ENCODE data around the gene CLPTM1. TPM values are rescaled to one million over a fixed set of nuclear protein-coding genes. Genes with fewer than 3 reads are reported as not detected.
"Not testable (repeated sequence)": the region's sequence is repeated elsewhere in the genome, so short reads cannot be mapped to it uniquely, and the experiment has no call there.

The CLPTM1 gene
- total RNA-seq, 4 donors from 2014 or later, result 41.7 to 76.3 (median 43.2) TPM

DNA sequence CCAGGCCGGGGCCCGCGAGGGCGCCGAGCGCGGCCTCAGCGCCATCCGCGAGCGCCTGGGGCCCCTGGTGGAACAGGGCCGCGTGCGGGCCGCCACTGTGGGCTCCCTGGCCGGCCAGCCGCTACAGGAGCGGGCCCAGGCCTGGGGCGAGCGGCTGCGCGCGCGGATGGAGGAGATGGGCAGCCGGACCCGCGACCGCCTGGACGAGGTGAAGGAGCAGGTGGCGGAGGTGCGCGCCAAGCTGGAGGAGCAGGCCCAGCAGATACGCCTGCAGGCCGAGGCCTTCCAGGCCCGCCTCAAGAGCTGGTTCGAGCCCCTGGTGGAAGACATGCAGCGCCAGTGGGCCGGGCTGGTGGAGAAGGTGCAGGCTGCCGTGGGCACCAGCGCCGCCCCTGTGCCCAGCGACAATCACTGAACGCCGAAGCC lies 46.3 kb upstream of the CLPTM1 start:
- no peak for TF ChIP-seq POLR2AphosphoS5 (IDR thresholded peaks at IDR 0.05)
- TF ChIP-seq EP300 (IDR thresholded peaks at IDR 0.05), result no peak
- TF ChIP-seq, protein P1, sequence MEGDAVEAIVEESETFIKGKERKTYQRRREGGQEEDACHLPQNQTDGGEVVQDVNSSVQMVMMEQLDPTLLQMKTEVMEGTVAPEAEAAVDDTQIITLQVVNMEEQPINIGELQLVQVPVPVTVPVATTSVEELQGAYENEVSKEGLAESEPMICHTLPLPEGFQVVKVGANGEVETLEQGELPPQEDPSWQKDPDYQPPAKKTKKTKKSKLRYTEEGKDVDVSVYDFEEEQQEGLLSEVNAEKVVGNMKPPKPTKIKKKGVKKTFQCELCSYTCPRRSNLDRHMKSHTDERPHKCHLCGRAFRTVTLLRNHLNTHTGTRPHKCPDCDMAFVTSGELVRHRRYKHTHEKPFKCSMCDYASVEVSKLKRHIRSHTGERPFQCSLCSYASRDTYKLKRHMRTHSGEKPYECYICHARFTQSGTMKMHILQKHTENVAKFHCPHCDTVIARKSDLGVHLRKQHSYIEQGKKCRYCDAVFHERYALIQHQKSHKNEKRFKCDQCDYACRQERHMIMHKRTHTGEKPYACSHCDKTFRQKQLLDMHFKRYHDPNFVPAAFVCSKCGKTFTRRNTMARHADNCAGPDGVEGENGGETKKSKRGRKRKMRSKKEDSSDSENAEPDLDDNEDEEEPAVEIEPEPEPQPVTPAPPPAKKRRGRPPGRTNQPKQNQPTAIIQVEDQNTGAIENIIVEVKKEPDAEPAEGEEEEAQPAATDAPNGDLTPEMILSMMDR (IDR thresholded peaks at IDR 0.05), result no peak
- no peak for TF ChIP-seq POLR2A (IDR thresholded peaks at IDR 0.05)
- Histone ChIP-seq H3K9me3 (no peaks in the 10 kb centered on the region), H3K4me1 (peaks cover 0 to 35% (median 4%) of the 10 kb centered on the region in 3 donors), H3K36me3 (no peaks in the 10 kb centered on the region), H3K27ac (no peak overlapping the region), H3K27me3 (peaks cover 80% of the 10 kb centered on the region), H3K4me3 (no peak overlapping the region)
- WGBS, 2 donors (ENCODE audit: low coverage in 1 of 2), result 87 to 100% methylated on average over 4 of the region's 44 CpGs
- no peak for ATAC-seq

DNA sequence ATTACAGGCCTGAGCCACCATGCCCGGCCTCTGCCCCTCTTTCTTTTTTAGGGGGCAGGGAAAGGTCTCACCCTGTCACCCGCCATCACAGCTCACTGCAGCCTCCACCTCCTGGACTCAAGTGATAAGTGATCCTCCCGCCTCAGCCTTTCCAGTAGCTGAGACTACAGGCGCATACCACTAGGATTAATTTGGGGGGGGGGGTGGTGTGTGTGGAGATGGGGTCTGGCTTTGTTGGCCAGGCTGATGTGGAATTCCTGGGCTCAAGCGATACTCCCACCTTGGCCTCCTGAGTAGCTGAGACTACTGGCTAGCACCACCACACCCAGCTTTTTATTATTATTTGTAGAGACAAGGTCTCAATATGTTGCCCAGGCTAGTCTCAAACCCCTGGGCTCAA lies 45.4 kb upstream of the CLPTM1 start:
- Histone ChIP-seq H3K4me1 (peaks cover 0 to 35% (median 4%) of the 10 kb centered on the region in 3 donors), H3K36me3 (no peaks in the 10 kb centered on the region), H3K4me3 (no peak overlapping the region), H3K9me3 (no peaks in the 10 kb centered on the region), H3K27me3 (peaks cover 77% of the 10 kb centered on the region), H3K27ac (no peak overlapping the region)
- no peak for ATAC-seq
- 90% methylated on average over 2 of the region's 5 CpGs; no CpG with 5 or more reads in 1 of the 2 donors for WGBS, 2 donors (ENCODE audit: low coverage in 1 of 2)
- TF ChIP-seq, protein P1 (IDR thresholded peaks at IDR 0.05), result no peak

DNA sequence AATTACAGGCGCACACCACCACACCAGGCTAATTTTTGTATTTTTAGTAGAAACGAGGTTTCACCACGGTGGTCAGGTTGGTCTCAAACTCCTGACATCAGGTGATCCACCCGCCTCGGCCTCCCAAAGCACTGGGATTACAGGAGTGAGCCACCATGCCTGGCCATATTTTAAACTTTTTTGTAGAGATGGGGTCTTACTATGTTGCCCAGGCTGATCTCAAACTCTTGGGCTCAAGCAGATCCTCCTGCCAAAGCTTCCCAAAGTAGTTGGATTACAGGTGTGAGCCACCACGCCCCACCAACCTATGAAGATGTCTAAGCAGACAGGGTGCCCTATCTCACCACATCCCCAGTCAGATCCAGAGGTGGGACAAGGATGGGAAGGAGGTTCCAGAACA lies 43.3 kb upstream of the CLPTM1 start:
- H3K4me3 ChIP-seq, H3K27ac ChIP-seq, ATAC-seq, H3K36me3 ChIP-seq, H3K9me3 ChIP-seq: not testable (repeated sequence)
- H3K4me1 ChIP-seq, result peaks cover 0 to 25% (median 0%) of the 10 kb centered on the region in 3 donors
- peaks cover 56% of the 10 kb centered on the region for H3K27me3 ChIP-seq
- WGBS, 2 donors (ENCODE audit: low coverage in 1 of 2), result 100% methylated on average over 2 of the region's 6 CpGs; no CpG with 5 or more reads in 1 of the 2 donors

DNA sequence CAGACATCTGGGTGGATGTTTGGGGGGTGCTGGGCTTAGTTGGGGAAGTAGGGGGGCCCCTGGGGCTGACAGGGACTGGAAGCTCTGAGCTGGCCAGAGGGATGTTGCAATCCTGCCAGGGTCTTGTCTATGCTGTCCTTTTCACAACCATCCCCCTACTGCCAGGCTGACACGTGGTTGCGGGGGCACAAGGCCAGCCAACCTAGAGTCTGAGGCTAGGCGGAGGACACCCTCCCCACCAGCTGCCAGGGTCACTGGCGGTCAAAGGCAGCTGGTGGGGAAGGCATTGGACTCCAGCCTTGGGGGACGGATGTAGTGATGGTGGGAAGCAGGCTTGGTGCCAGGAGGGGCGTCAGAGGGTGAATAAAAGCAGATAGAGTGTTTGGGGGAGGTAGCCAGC lies 42.3 kb upstream of the CLPTM1 start:
- Histone ChIP-seq H3K4me3 (no peak overlapping the region), H3K27ac (no peak overlapping the region), H3K9me3 (no peaks in the 10 kb centered on the region), H3K36me3 (no peaks in the 10 kb centered on the region), H3K27me3 (peaks cover 46% of the 10 kb centered on the region), H3K4me1 (peaks cover 0 to 25% (median 0%) of the 10 kb centered on the region in 3 donors)
- TF ChIP-seq EP300 (IDR thresholded peaks at IDR 0.05) (no peak), POLR2AphosphoS5 (IDR thresholded peaks at IDR 0.05) (no peak), POLR2A (IDR thresholded peaks at IDR 0.05) (no peak)
- TF ChIP-seq, protein P1 (IDR thresholded peaks at IDR 0.05), result no peak
- WGBS, 2 donors (ENCODE audit: low coverage in 1 of 2), result 55 to 60% methylated on average over 1 to 4 of the region's 6 CpGs
- peak; percentile 34 for ATAC-seq

DNA sequence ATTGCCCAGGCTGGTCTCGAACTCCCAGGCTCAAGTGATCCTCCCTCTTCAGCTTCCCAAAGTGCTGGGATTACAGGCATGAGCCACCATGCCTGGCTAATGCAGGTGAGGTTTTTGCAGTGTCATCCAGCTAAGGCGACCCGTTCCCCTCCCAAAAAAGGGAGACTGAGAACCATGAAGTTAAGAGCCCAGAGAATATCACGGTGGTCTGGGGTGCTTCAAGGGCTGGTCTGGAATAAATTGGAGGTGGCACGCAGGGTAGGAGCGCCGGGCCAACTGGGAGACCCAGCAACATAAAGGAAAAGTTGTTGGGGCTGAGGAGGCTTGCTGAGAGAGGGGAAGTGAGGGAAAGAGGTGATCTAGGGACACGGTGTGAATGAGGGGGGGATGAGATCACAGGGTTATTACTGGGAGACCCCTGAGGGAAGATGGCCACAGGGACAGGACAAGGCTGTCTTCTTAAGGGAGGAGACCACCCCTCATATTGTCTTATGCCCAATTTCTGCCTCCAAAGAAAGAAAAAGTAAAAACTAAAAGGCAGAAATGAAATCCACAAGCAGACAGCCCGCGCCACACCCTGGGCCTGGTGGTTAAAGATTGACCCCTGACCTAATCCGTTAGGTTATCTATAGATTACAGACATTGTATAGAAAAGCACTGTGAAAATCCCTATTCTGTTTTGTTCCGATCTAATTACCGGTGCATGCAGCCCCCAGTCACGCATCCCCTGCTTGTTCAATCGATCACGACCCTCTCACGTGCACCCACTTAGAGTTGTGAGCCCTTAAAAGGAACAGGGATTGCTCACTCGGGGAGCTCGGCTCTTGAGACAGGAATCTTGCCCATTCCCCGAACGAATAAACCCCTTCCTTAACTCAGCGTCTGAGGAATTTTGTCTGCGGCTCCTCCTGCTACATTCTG lies 41.4 kb upstream of the CLPTM1 start:
- not testable (repeated sequence) for H3K9me3 ChIP-seq, ATAC-seq, H3K36me3 ChIP-seq, H3K27ac ChIP-seq
- peaks cover 0 to 25% (median 0%) of the 10 kb centered on the region in 3 donors for H3K4me1 ChIP-seq
- WGBS, 2 donors (ENCODE audit: low coverage in 1 of 2), result 65 to 70% methylated on average over 11 to 16 of the region's 23 CpGs
- H3K4me3 ChIP-seq, result peak overlapping the region in 1 of 2 donors; percentile 54
- H3K27me3 ChIP-seq, result peaks cover 38% of the 10 kb centered on the region

DNA sequence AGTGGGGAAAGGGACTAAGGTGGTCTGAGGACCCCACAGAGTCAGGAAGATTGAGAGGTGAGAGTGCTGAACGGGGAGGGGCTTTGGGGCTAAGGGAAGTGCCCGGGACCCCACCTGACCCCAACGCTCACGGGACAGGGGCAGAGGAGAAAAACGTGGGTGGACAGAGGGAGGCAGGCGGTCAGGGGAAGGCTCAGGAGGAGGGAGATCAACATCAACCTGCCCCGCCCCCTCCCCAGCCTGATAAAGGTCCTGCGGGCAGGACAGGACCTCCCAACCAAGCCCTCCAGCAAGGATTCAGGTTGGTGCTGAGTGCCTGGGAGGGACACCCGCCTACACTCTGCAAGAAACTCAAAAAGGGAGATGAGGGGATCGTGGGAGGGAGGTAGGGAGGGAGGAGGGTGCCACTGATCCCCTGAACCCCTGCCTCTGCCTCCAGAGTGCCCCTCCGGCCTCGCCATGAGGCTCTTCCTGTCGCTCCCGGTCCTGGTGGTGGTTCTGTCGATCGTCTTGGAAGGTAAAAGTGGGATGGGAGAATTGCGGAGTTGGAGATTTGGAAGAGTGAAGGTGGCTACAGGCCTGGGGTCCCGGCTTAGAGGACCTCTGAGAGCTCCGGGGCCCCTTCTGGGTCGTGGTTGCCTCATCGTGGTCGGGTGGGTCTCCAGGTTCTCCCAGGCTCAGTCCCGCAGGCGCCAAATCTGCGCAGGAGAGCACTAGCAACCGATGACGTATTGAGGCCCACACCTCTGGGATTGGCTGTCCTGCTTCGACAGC lies 40.6 kb upstream of the CLPTM1 start, which contains the start of gene APOC1:
TSS of gene APOC1 (plus strand) at position 176 of the 774 bp plus-strand sequence. CDS start at position 460, 284 bp downstream.
- Histone ChIP-seq H3K4me3 (peak within 1 kb of the TSS; percentile 42 to 54), H3K4me1 (peaks cover 0 to 25% (median 0%) of the 10 kb centered on the region in 3 donors), H3K27ac (peak within 1 kb of the TSS in 1 of 4 donors; percentile 37), H3K27me3 (peaks cover 34% of the 10 kb centered on the region)
- WGBS, 2 donors (ENCODE audit: low coverage in 1 of 2), result 14 to 45% methylated on average over 8 to 15 of the region's 28 CpGs
- not testable (repeated sequence) for H3K9me3 ChIP-seq, H3K36me3 ChIP-seq
- peak; percentile 95 for ATAC-seq
